Lung (tissue), 4 donors: ENCODE data around the gene MS4A3. TPM values are rescaled to one million over a fixed set of nuclear protein-coding genes. Genes with fewer than 3 reads are reported as not detected.

ENCODE experiments used
- polyA plus RNA-seq, 2 donors: library from polyadenylated mRNA; stranded (reverse); fragments of 200-250 nt; gene quantifications; one replicate each; pipeline ENCODE4 v1.2.1, GENCODE V29; 2013
- total RNA-seq, 2 donors: library from RNA; depleted of rRNA in 1 of 2; stranded (reverse); fragments of >200 nt in 1 of 2; gene quantifications; one replicate each; pipeline ENCODE4 v1.2.1, GENCODE V29; 2014 to 2021
- donor health status: Bipolar disorder and iron deficiency.
- donor health status: healthy.
- donor health status: DM: yes; HTN: yes; CAD: no.

MS4A3 gene
- total and polyA plus RNA-seq, 4 donors, result 0.20 to 6.6 (median 1.4) TPM

Other genes starting within 250 kb of the MS4A3 start
- gene MRPL16, start 245.9 kb upstream of the MS4A3 start, total RNA-seq, result 10 to 100 TPM; 38.2 to 39.4 TPM
- gene MRPL16, start 245.9 kb upstream of the MS4A3 start, polyA plus RNA-seq, result 10 to 100 TPM; 40.9 to 54.1 TPM
- gene CBLIF, start 211.2 kb upstream of the MS4A3 start, total RNA-seq, result not detected
- not detected for gene CBLIF, start 211.2 kb upstream of the MS4A3 start, polyA plus RNA-seq
- gene TCN1, start 190.2 kb upstream of the MS4A3 start, total RNA-seq, result 1 to 10 TPM; 3.0 to 4.4 TPM
- 1 to 10 TPM in 1 of 2 donors, under 1 TPM in 1; 0.43 to 4.9 TPM for gene TCN1, start 190.2 kb upstream of the MS4A3 start, polyA plus RNA-seq
- gene OOSP3, start 177.9 kb upstream of the MS4A3 start, total RNA-seq, result not detected
- gene OOSP3, start 177.9 kb upstream of the MS4A3 start, polyA plus RNA-seq, result under 1 TPM; 0.08 to 0.14 TPM
- gene OOSP1, start 118.2 kb upstream of the MS4A3 start, total RNA-seq, result not detected
- gene OOSP1, start 118.2 kb upstream of the MS4A3 start, polyA plus RNA-seq, result not detected
- under 1 TPM in 1 of 2 donors, not detected in 1; 0.40 TPM for gene OOSP4A, start 92.6 kb upstream of the MS4A3 start, total RNA-seq
- not detected for gene OOSP4A, start 92.6 kb upstream of the MS4A3 start, polyA plus RNA-seq
- gene OOSP4B, start 39.5 kb upstream of the MS4A3 start, total RNA-seq, result not detected
- not detected for gene OOSP4B, start 39.5 kb upstream of the MS4A3 start, polyA plus RNA-seq
- gene OOSP2, start 16.3 kb upstream of the MS4A3 start, total RNA-seq, result not detected
- not detected for gene OOSP2, start 16.3 kb upstream of the MS4A3 start, polyA plus RNA-seq
- gene MS4A2, start 32.0 kb downstream of the MS4A3 start, total RNA-seq, result 1 to 10 TPM in 1 of 2 donors, under 1 TPM in 1; 0.57 to 8.5 TPM
- under 1 TPM; 0.23 to 0.69 TPM for gene MS4A2, start 32.0 kb downstream of the MS4A3 start, polyA plus RNA-seq
- 100 to 1,000 TPM in 1 of 2 donors, 10 to 100 TPM in 1; 79.7 to 106 TPM for gene MS4A6A, start 126.4 kb downstream of the MS4A3 start, total RNA-seq
- gene MS4A6A, start 126.4 kb downstream of the MS4A3 start, polyA plus RNA-seq, result 100 to 1,000 TPM in 1 of 2 donors, 10 to 100 TPM in 1; 36.2 to 163 TPM
- 1 to 10 TPM; 1.8 to 3.9 TPM for gene MS4A4E, start 186.5 kb downstream of the MS4A3 start, total RNA-seq
- gene MS4A4E, start 186.5 kb downstream of the MS4A3 start, polyA plus RNA-seq, result under 1 TPM; 0.33 to 0.77 TPM
- gene MS4A4A, start 224.0 kb downstream of the MS4A3 start, total RNA-seq, result 10 to 100 TPM; 11.1 to 50.0 TPM
- 100 to 1,000 TPM in 1 of 2 donors, 10 to 100 TPM in 1; 15.6 to 155 TPM for gene MS4A4A, start 224.0 kb downstream of the MS4A3 start, polyA plus RNA-seq